Neural cell (in vitro differentiated cells): ENCODE results near the gene SHF. TPM values are rescaled to one million over a fixed set of nuclear protein-coding genes. Genes with fewer than 3 reads are reported as not detected.

Experiments used
- H2AFZ ChIP-seq: fragments of 200-600, 300-800 bp; sonication (generic), shearing (Covaris generic); 2 replicates; pipeline ENCODE4 v1.6.0; 2014; ENCODE audit warnings: low read depth, mild to moderate bottlenecking, antibody characterized with exemption, low read length, moderate library complexity
- H3F3A ChIP-seq: fragments of 200-600 bp; shearing (Covaris generic); 2 replicates; pipeline ENCODE4 v1.6.1; 2016; ENCODE audit warnings: mild to moderate bottlenecking, moderate library complexity, mixed read lengths, antibody characterized with exemption, low read length; ENCODE audit not compliant: insufficient read depth, poor library complexity, severe bottlenecking
- H3K27ac ChIP-seq: fragments of 200-600, 300-800 bp; sonication (generic), shearing (Covaris generic); 2 replicates; pipeline ENCODE4 v1.5.1; 2014; ENCODE audit warnings: mild to moderate bottlenecking, low read length, moderate library complexity
- H3K27me3 ChIP-seq: fragments of 300-800, 200-600 bp; sonication (generic), shearing (Covaris generic); 2 replicates; pipeline ENCODE4 v1.6.0; 2014; ENCODE audit warnings: mild to moderate bottlenecking, low read depth, low read length, moderate library complexity; ENCODE audit not compliant: insufficient read depth
- H3K36me3 ChIP-seq: fragments of 300-800, 200-600 bp; sonication (generic), shearing (Covaris generic); 2 replicates; pipeline ENCODE4 v1.5.1; 2014; ENCODE audit warnings: mild to moderate bottlenecking, antibody characterized with exemption, low read length, moderate library complexity; ENCODE audit not compliant: insufficient read depth
- H3K4me2 ChIP-seq: fragments of 300-800, 200-600 bp; sonication (generic), shearing (Covaris generic); 2 replicates; pipeline ENCODE4 v1.6.0; 2014; ENCODE audit warnings: mild to moderate bottlenecking, low read length
- H3K4me3 ChIP-seq: fragments of 300-800, 200-600 bp; sonication (generic), shearing (Covaris generic); 2 replicates; pipeline ENCODE4 v1.5.1; 2014; ENCODE audit warnings: mild to moderate bottlenecking, low read length, moderate library complexity
- H3K79me2 ChIP-seq: fragments of 200-600 bp; shearing (Covaris generic); replicated peaks from 2 replicates; pipeline ENCODE4 v1.6.0; 2014; ENCODE audit warnings: mild to moderate bottlenecking, low read length, moderate library complexity; ENCODE audit not compliant: insufficient read depth
- H3K9ac ChIP-seq: fragments of 300-800, 200-600 bp; sonication (generic), shearing (Covaris generic); 2 replicates; pipeline ENCODE4 v1.6.1; 2016; ENCODE audit warnings: mild to moderate bottlenecking, low read length, mixed read lengths
- H3K9me2 ChIP-seq: fragments of 200-600 bp; shearing (Covaris generic); 2 replicates; pipeline ENCODE4 v1.6.1; 2016; ENCODE audit warnings: mild to moderate bottlenecking, low read length, mixed read lengths; ENCODE audit not compliant: insufficient read depth
- H3K9me3 ChIP-seq: fragments of 200-600, 300-800 bp; sonication (generic), shearing (Covaris generic); 2 replicates; pipeline ENCODE4 v1.6.1; 2016; ENCODE audit warnings: mild to moderate bottlenecking, mixed run types, low read length, moderate library complexity, mixed read lengths
- H4K20me1 ChIP-seq: fragments of 200-600 bp; shearing (Covaris generic); 2 replicates; pipeline ENCODE4 v1.6.1; 2016; ENCODE audit warnings: mild to moderate bottlenecking, mixed run types; ENCODE audit not compliant: insufficient read depth
- CTCF ChIP-seq: fragments of 450-650 bp; IDR thresholded peaks from 2 replicates; pipeline ENCODE4 v1.5.1; 2014; ENCODE audit warnings: antibody characterized with exemption, mild to moderate bottlenecking, moderate library complexity; ENCODE audit not compliant: poor library complexity, severe bottlenecking
- EP300 ChIP-seq: fragments of 450-650 bp; conservative IDR thresholded peaks from 2 replicates; pipeline ENCODE4 v1.6.1; 2014; ENCODE audit warnings: antibody characterized with exemption, mild to moderate bottlenecking, moderate library complexity; ENCODE audit not compliant: poor library complexity, severe bottlenecking
- EZH2 ChIP-seq: fragments of 200-600, 300-800 bp; shearing (Covaris generic), sonication (generic); IDR thresholded peaks from 2 replicates; pipeline ENCODE4 v1.6.1; 2014; ENCODE audit warnings: antibody characterized with exemption, low read length, borderline replicate concordance, mild to moderate bottlenecking; ENCODE audit not compliant: insufficient read depth, poor library complexity, severe bottlenecking
- MXI1 ChIP-seq: fragments of 450-650 bp; conservative IDR thresholded peaks from 2 replicates; pipeline ENCODE4 v1.6.1; 2014; ENCODE audit warnings: antibody characterized with exemption, mild to moderate bottlenecking; ENCODE audit not compliant: poor library complexity, severe bottlenecking
- POLR2AphosphoS5 ChIP-seq: IDR thresholded peaks from 2 replicates; pipeline ENCODE4 v1.6.1; 2012
- RAD21 ChIP-seq: fragments of 450-650 bp; conservative IDR thresholded peaks from 2 replicates; pipeline ENCODE4 v1.6.1; 2014; ENCODE audit warnings: antibody characterized with exemption, mild to moderate bottlenecking, moderate library complexity
- REST ChIP-seq: IDR thresholded peaks from 2 replicates; pipeline ENCODE4 v1.6.1; 2012; ENCODE audit warnings: borderline replicate concordance
- SMC3 ChIP-seq: fragments of 450-650 bp; conservative IDR thresholded peaks from 2 replicates; pipeline ENCODE4 v1.6.1; 2014; ENCODE audit warnings: antibody characterized with exemption, mild to moderate bottlenecking, moderate library complexity; ENCODE audit not compliant: poor library complexity
- TAF1 ChIP-seq: IDR thresholded peaks from 2 replicates; pipeline ENCODE4 v1.6.1; 2012; ENCODE audit warnings: low read depth
- polyA plus RNA-seq: library from polyadenylated mRNA; depleted of rRNA; stranded (reverse); fragments of >200 nt; gene quantifications from 2 replicates; pipeline ENCODE4 v1.2.3, GENCODE V29; 2014

SHF gene
- polyA plus RNA-seq, 1 donor from 2014 or later: 41.5 TPM

- Histone ChIP-seq H3K27ac (no peak overlapping the region), H3K9me2 (no peaks in the 10 kb centered on the region), H3F3A (no peaks in the 10 kb centered on the region), H3K36me3 (no peaks in the 10 kb centered on the region), H3K4me3 (no peak overlapping the region), H3K9ac (no peak overlapping the region), H3K9me3 (no peaks in the 10 kb centered on the region), H3K79me2 (no peaks in the 10 kb centered on the region), H4K20me1 (no peaks in the 10 kb centered on the region), H2AFZ (no peak overlapping the region), H3K27me3 (no peaks in the 10 kb centered on the region), H3K4me2 (no peak overlapping the region)
- TF ChIP-seq EZH2: no peak
- no peak for TF ChIP-seq POLR2AphosphoS5
- TF ChIP-seq CTCF: no peak
- no peak for TF ChIP-seq EP300
- no peak for TF ChIP-seq MXI1
- no peak for TF ChIP-seq TAF1
- TF ChIP-seq REST: no peak
- TF ChIP-seq RAD21: no peak
- no peak for TF ChIP-seq SMC3
These were observed 39.4 kb downstream of the SHF start for GRCh38 chr15:45148076-45149059.

DNA sequence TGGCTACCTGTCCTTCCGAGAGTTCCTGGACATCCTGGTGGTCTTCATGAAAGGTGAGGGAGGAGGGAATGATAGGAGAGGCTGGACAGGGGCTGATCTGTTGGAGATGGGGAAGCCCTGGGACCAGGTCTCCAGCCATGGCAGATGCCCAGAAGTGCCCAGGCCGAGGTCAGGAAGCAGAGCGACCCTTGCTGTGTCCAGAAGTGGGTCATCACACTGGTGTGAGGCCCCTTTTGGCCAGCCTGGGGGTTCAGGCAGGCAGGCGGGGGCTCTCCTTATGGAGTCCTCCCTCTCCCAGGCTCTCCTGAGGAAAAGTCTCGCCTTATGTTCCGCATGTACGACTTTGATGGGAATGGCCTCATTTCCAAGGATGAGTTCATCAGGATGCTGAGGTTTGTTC, 40.2 kb downstream of the SHF start:
- H3K36me3 ChIP-seq: no peaks in the 10 kb centered on the region
- H3K27ac ChIP-seq: no peak overlapping the region
- no peaks in the 10 kb centered on the region for H3F3A ChIP-seq
- TF ChIP-seq CTCF (no peak), RAD21 (no peak), TAF1 (no peak), EP300 (no peak), POLR2AphosphoS5 (no peak), MXI1 (no peak), EZH2 (no peak), SMC3 (no peak), REST (no peak)
- no peak overlapping the region for H3K9ac ChIP-seq
- no peaks in the 10 kb centered on the region for H3K9me3 ChIP-seq
- no peak overlapping the region for H2AFZ ChIP-seq
- H3K79me2 ChIP-seq: no peaks in the 10 kb centered on the region
- no peaks in the 10 kb centered on the region for H3K9me2 ChIP-seq
- no peak overlapping the region for H3K4me3 ChIP-seq
- no peak overlapping the region for H3K4me2 ChIP-seq
- H4K20me1 ChIP-seq: no peaks in the 10 kb centered on the region
- no peaks in the 10 kb centered on the region for H3K27me3 ChIP-seq
